ENCODE results near the gene FGFR1OP2.

The FGFR1OP2 gene

GRCh38 chr12:27003421-27004381 lies 65.4 kb downstream of the FGFR1OP2 start:
- DNase-seq (ENCODE audit: low read depth) = no peak

- DNase-seq (ENCODE audit: low read depth) = no peak
Observed at GRCh38 chr12:27005495-27005894, 67.2 kb downstream of the FGFR1OP2 start.

- DNase-seq (ENCODE audit: low read depth) = no peak
Observed at GRCh38 chr12:27006797-27007467, 68.7 kb downstream of the FGFR1OP2 start.

DNA sequence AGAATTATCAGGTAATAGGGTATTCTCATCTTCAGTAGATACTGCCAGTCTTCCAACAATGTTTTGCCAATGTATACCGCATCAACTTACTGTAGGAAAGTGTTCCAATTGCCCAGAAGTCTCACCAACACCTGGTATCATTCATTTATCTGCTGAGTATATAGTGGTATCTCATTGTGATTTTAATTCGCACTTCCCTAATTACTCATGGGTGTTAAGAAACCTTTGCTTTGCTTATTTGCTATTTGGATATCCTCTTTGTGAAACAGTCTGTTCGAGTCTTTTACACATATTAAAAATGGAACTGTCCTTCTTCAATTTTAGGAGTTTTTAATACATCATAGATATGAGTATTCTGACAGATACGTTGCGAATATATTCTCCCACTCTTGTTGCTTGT lies 69.8 kb downstream of the FGFR1OP2 start:
- no peak for DNase-seq (ENCODE audit: low read depth)

GRCh38 chr12:27009881-27010301 lies 71.6 kb downstream of the FGFR1OP2 start:
- no peak for DNase-seq (ENCODE audit: low read depth)

DNA sequence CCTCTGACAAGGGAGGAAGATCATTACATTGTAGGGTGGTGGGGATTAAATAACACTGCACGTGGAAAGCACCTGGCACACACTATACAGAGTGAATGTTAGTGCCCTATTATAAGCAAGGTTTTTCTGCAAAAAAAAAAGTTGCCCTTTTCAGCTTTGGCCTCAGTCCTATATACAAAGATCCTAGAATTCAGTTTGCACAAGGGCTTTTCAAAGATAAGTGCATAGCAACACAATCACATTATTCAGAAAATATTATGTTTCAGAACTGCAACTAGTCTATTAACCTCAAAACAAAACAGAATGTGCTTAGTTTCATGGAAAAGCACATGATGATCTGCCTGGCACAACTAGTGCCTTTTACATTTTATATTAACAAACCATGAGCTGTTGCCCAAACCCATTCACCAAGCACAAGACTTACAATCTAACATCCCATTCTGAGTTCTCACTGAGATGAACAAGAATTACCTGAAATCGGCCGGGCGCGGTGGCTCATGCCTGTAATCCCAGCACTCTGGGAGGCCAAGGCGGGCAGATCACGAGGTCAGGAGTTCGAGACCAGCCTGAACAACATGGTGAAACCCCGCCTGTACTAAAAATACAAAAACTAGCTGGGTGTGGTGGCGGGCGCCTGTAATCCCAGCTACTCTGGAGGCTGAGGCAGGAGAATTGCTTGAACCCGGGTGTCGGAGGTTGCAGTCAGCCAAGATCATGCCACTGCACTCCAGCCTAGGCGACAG lies 74.1 kb downstream of the FGFR1OP2 start:
- no peak for DNase-seq (ENCODE audit: low read depth)

DNA sequence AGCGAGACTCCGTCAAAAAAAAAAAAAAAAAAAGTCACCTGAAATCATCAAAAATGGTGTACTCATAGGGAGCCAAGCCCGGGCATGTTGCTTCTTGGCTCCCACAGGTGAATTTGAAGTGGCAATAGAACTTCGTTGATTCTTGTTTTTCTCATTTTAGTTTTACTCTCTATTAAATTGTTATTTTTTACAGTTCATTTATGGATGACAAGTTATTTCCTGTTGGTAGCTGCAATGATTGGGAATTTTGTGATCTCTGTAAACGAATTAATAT lies 74.6 kb downstream of the FGFR1OP2 start:
- DNase-seq (ENCODE audit: low read depth) = no peak

DNA sequence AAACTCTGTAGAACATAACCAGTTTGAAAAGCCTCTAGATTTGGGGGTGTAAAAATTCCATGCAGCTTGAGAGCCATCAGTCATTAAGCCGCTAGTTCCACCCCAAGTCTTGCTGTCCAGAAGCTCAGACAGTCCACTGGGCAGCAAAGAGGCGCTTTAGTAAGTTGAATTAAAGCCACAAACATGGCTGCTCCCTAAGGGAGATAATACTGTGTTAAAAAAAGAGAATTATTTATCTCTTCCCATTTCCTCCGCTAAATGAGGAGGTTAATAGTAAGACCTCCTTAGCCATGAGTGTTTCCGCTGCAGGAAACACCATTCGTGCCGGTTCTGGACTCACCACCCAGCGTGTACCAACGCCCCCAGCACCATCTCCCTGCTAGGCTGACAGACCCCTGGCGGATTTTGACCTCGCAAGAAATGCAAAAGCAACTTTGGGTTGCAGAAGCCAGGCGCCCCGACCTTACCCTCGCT lies 75.4 kb downstream of the FGFR1OP2 start:
- peak; percentile 13 for DNase-seq (ENCODE audit: low read depth)

- peak; percentile 91 for DNase-seq (ENCODE audit: low read depth)
Observed at GRCh38 chr12:27014085-27014858, 76.0 kb downstream of the FGFR1OP2 start, which contains the start of gene TM7SF3. TM7SF3 (minus strand) TSS chr12:27014384; CDS start chr12:27014168, 216 bp downstream.

DNA sequence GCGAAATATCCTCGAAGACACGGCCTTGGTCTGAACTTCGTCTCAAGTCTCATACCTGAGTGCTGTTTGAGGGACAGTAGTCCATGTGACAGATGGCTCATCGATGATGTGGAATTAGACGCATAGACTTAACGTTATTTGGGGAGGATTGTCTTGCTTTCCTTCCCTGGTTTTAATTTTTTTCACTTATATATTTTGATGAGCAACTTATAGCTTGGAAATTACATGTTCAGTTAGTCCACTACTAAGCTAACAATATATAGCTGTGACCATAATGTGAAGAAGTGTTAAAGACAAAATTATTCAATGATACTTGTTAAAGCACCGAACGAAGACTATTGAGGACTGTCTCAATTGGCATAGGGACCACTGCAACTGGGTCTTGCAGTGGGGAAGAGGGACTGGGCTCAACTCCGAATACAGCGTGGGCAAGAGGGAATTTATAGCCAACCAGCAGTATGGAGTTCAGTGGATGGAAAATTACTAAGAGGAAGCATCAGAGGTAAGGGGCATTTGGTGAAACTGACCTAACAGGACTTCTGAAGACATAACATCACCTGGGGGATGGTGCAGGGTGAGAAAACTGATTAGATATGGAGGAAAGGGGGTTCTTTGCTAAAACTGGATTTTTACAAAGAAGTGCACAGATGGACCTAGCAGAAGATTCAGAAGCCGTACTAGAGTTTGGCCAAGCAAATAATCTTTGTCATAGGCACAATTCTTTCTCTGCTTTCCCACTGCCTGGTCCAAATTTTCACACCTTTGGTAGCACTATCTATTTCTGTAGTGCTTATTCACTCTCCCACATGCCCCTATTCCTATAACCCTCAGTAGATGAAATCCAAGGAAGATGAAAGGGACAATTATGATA lies 76.8 kb downstream of the FGFR1OP2 start:
- DNase-seq (ENCODE audit: low read depth) = no peak

GRCh38 chr12:27015730-27016076 lies 77.4 kb downstream of the FGFR1OP2 start:
- DNase-seq (ENCODE audit: low read depth) = no peak

Measured in activated T-cell treated with anti-CD3 and anti-CD28 coated beads for 24 hours (primary cell).